ENCODE results near the gene WDFY3.

The WDFY3 gene

DNA sequence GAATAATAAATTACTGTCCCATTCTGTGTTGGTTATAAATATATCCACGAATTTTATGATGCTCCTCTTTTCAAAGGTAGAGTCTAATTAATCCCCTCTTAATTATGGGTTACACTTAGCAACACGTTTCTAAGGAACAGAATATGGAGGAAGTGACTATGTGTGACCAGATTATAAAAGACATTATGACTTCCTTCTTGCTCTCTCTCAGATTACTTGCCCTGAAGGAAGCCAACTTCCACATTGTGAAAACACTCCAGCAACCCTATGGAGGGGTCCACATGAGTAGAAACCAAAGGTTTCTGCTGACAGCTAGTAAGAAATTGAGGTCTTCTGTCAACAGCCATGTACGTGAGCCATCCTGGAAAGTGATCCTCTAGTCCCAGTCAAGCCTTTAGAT lies 59.3 kb downstream of the WDFY3 start:
- H3K4me3 ChIP-seq (ENCODE audit: low read depth, low read length): no peak overlapping the region
- in situ Hi-C loops (cut with HindIII; ENCODE audit: low sequenced_read_pairs): no loop called here
- TF ChIP-seq, protein P1, sequence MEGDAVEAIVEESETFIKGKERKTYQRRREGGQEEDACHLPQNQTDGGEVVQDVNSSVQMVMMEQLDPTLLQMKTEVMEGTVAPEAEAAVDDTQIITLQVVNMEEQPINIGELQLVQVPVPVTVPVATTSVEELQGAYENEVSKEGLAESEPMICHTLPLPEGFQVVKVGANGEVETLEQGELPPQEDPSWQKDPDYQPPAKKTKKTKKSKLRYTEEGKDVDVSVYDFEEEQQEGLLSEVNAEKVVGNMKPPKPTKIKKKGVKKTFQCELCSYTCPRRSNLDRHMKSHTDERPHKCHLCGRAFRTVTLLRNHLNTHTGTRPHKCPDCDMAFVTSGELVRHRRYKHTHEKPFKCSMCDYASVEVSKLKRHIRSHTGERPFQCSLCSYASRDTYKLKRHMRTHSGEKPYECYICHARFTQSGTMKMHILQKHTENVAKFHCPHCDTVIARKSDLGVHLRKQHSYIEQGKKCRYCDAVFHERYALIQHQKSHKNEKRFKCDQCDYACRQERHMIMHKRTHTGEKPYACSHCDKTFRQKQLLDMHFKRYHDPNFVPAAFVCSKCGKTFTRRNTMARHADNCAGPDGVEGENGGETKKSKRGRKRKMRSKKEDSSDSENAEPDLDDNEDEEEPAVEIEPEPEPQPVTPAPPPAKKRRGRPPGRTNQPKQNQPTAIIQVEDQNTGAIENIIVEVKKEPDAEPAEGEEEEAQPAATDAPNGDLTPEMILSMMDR (IDR thresholded peaks at IDR 0.05; ENCODE audit: low read depth, low read length, missing control alignments): no peak
- DNase-seq (ENCODE audit: low read depth): no peak

- no peak for DNase-seq (ENCODE audit: low read depth)
- TF ChIP-seq, protein P1 (IDR thresholded peaks at IDR 0.05; ENCODE audit: low read depth, low read length, missing control alignments): no peak
- in situ Hi-C loops (cut with HindIII; ENCODE audit: low sequenced_read_pairs): no loop called here
- H3K4me3 ChIP-seq (ENCODE audit: low read depth, low read length): no peak overlapping the region
Observed at GRCh38 chr4:84905646-84906045, 60.8 kb downstream of the WDFY3 start.

GRCh38 chr4:84901740-84902281 lies 64.7 kb downstream of the WDFY3 start:
- TF ChIP-seq, protein P1 (IDR thresholded peaks at IDR 0.05; ENCODE audit: low read depth, low read length, missing control alignments): no peak
- in situ Hi-C loops (cut with HindIII; ENCODE audit: low sequenced_read_pairs): no loop called here
- no peak for DNase-seq (ENCODE audit: low read depth)

DNA sequence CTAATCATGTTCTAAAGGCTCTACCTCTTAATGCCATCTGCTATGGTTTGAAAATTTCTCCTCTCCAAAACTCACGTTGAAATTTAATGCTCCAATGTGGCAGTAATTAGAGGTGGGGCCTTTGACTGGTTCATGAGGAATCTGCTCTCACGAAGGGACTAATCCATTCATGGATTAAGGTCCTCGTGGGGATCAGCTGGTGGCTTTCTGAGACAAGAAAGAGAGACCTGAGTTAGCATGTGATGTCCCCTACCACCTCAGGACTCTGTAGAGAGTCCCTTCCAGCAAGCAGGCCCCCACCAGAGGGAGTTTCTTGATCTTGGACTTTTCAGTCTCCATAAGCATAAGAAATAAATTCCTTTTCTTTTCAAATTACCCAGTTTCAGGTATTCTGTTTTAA lies 65.3 kb downstream of the WDFY3 start:
- in situ Hi-C loops (cut with HindIII; ENCODE audit: low sequenced_read_pairs): no loop called here
- no peak for DNase-seq (ENCODE audit: low read depth)
- no peak overlapping the region for H3K4me3 ChIP-seq (ENCODE audit: low read depth, low read length)
- TF ChIP-seq, protein P1 (IDR thresholded peaks at IDR 0.05; ENCODE audit: low read depth, low read length, missing control alignments): no peak

More at GRCh38 chr4:84901740-84902281, 64.7 kb downstream of the WDFY3 start:
- H3K4me3 ChIP-seq (ENCODE audit: low read depth, low read length): no peak overlapping the region

DNA sequence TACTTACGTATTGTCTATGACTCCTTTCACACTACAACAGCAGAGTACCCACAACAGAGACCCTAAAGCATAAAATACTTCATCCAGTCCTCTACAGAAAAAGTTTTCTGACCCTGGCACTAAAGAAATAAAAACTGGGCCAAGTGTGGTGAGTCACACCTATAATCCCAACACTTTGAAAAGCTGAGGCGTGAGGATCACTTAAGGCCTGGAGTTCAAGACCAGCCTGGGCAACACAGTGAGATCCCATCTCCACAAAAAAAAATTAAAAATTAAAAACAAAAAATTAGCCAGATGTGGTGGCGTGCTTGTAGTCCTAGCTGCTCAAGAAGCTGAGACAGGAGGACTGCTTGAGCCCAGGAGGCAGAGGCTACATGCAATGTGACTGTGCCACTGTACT lies 66.9 kb downstream of the WDFY3 start:
- H3K4me3 ChIP-seq (ENCODE audit: low read depth, low read length): no peak overlapping the region
- DNase-seq (ENCODE audit: low read depth): no peak
- in situ Hi-C loops (cut with HindIII; ENCODE audit: low sequenced_read_pairs): no loop called here
- TF ChIP-seq, protein P1 (IDR thresholded peaks at IDR 0.05; ENCODE audit: low read depth, low read length, missing control alignments): no peak

- H3K4me3 ChIP-seq (ENCODE audit: low read depth, low read length): no peak overlapping the region
- DNase-seq (ENCODE audit: low read depth): no peak
- in situ Hi-C loops (cut with HindIII; ENCODE audit: low sequenced_read_pairs): no loop called here
- TF ChIP-seq, protein P1 (IDR thresholded peaks at IDR 0.05; ENCODE audit: low read depth, low read length, missing control alignments): no peak
Observed at GRCh38 chr4:84897516-84897915, 69.0 kb downstream of the WDFY3 start.
